K562 (cell line): ENCODE data around the gene MYO1D. TPM values are rescaled to one million over a fixed set of nuclear protein-coding genes. Genes with fewer than 3 reads are reported as not detected.

ENCODE experiments used
- ARID2 ChIP-seq: fragments of 450-650 bp; IDR thresholded peaks from 2 replicates; pipeline ENCODE4 v1.6.1; 2017; ENCODE audit warnings: antibody characterized with exemption, mild to moderate bottlenecking
- CHCHD3 ChIP-seq: fragments of 250-450 bp; sonication (Bioruptor Pico); IDR thresholded peaks from 2 replicates; pipeline ENCODE4 v2.1.2; 2022; ENCODE audit warnings: mild to moderate bottlenecking
- ZKSCAN1 ChIP-seq: fragments of 150-350 bp; IDR thresholded peaks from 2 replicates; pipeline ENCODE4 v1.6.1; 2016; ENCODE audit warnings: low read depth, low read length
- ZNF407 ChIP-seq: fragments of 450-650 bp; IDR thresholded peaks from 2 replicates; pipeline ENCODE4 v1.6.1; 2016; ENCODE audit warnings: low read depth
- polyA plus RNA-seq, 8 experiments: library from polyadenylated mRNA; depleted of rRNA in 4 of 8; stranded (reverse) in 5 of 8; unstranded in 3 of 8; fragments of >200 nt; fragmentation: Nextera tagmentation in 2 of 8; fragmentation: Illumina TruSeq in 1 of 8; extraction: Ambion mirVana in 2 of 8; extraction: Trizol in 1 of 8; gene quantifications; 2 replicates each; pipeline versions ENCODE4 v1.2.1 to v1.2.3, GENCODE V29; 2011 to 2014; ENCODE audit warnings: inconsistent platforms in 1 of 8, missing spikeins in 1 of 8
- total RNA-seq, 7 experiments: library from RNA; depleted of rRNA in 6 of 7; stranded (reverse); fragments of >200 nt in 6 of 7; fragmentation: Illumina TruSeq in 2 of 7; extraction: Trizol in 2 of 7; gene quantifications; 2 replicates each; pipeline versions ENCODE4 v1.2.1 to v1.2.3, GENCODE V29; 2011 to 2021; ENCODE audit warnings: low replicate concordance in 1 of 7

The MYO1D gene
- total and polyA plus RNA-seq, 9 of the 15 experiments (the other 6 are each of a cell fraction or from before 2014, with no cell fraction given), result 2.1 to 71.2 (median 45.4) TPM

GRCh38 chr17:32798938-32799337, 78.0 kb downstream of the MYO1D start (continued):
- no peak for TF ChIP-seq ZNF407
- TF ChIP-seq ZKSCAN1, result no peak
- no peak for TF ChIP-seq ARID2
- no peak for TF ChIP-seq CHCHD3 (CRISPR knock-in tag)
